ENCODE results near the gene ESRRB.
A peak's percentile ranks its signal among the peaks of the same experiment; 100 is the strongest.
"Not testable (repeated sequence)": the region's sequence is repeated elsewhere in the genome, so short reads cannot be mapped to it uniquely, and the experiment has no call there.

ESRRB gene

DNA sequence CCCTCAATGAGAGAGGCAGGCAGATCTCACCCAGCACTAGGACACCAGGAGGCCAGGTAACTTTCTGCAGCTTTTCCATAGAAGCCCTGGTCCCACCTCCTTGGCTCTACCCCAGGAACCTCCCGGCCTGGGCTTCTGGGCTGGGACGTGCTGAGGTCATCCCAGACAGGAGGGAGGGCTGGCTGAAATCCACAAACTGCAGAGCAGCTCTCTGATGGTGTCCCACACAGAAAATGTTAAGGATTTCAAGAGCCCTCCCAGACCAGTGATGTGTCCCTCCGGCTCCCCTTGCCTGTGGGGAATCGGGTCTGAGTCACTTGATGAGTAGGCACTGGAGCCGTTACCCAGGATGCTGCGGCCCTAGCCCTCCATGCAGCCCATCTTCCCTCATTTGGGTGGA lies 124.1 kb downstream of the ESRRB start:
- DNase-seq = no peak

DNA sequence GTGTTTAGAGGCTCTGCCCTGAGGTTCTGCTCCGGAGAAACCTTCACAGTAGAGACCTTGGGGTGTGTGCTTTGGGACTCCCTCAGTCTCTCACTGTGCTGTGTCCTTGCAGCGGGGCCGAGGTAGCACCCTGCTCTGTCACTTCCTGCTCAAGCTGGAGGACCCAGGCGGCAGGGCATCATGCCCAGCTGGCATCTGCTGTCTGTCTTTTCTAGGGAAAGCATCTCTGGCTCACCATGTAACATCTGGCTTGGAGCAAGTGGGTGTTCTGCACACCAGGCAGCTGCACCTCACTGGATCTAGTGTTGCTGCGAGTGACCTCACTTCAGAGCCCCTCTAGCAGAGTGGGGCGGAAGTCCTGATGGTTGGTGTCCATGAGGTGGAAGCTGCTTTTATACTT lies 124.5 kb downstream of the ESRRB start:
- DNase-seq = no peak

DNA sequence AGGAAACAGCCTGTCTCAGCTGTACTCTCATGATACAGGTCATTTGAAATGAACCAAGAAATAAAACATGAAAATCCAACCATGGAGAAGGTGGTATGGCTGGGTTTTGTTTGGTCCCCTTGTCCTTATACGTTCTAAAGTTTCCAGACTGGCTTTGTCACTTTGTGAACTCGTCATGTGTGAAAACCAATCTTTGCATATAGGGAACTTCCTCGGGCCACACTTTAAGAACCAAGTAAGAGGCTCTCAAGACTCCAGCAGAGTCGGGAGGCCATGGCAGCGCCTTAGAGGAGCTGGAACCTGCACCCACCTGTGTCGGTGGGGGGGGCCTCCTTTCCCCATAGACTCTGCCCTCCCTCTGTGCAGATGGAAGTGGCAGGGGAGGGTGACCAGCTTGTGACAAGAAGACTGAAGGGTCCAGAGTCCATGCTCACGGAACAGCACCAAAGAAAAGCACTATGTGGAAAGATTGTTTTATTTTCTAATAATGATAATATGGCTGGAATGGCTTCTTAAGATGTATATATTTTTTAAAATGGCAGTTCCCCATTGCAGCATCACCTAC lies 125.3 kb downstream of the ESRRB start:
- DNase-seq = no peak

- no peak for DNase-seq
These were observed 126.3 kb downstream of the ESRRB start for GRCh38 chr14:76502219-76502618.

GRCh38 chr14:76502638-76503037 lies 126.7 kb downstream of the ESRRB start:
- DNase-seq = no peak

GRCh38 chr14:76509311-76509710 lies 133.4 kb downstream of the ESRRB start:
- no peak for DNase-seq

DNA sequence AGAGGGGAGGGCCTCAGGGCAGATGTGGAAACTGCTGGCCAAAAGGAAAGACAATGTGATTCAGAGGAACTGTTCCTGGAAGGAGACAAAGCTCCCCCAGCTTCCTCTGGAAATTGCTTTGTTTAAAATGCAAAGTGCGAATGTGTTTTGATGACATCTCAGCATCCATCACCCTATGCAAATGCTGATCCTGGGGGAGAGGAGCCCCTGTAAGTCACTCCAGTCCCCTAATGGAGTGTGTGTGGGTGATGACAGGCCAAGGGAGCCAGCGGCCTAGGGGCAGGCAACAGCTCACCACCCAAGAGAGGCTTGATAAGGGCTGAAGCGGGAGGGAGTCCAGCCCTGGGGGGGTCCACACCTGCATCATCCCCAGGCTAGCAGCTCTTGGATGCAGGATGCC lies 134.2 kb downstream of the ESRRB start:
- no peak for DNase-seq

DNA sequence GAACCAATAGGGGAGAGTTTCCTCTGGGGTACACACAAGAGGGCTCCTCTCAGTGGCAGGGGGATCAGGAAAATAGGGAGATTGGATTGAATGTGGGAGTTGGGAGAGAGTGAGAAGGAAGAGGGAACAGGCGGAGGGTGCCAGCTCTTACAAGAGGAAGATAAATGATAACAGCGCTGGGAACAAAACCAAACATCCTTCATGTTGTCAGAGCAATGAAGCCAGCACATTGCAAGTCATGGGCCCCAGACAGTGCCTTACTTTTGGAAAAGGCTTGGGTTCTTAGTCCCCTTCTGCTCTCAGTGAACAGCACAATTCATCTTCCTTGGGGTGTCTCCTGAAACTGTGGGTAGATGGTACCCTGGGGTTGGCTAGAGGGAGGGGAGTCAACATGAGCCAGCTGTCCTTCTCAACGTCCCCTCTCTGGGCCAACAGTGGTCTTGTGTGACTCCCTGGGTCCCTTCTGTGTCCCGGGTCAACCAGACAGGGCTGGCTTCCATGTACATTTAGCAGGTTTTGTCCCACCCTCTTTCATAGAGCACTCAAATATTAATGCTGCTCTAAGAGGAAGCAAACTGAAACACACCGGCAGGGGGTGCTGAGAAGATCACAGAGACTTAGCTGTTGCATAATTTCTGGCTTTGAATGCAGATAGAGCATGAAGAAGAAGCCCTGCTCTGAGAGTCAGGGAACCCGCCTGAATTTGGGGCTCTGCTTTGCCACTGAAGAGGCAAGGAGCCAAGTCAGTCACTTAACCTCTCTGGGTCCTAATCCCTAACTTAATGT lies 138.5 kb downstream of the ESRRB start:
- DNase-seq = peak; percentile 10

DNA sequence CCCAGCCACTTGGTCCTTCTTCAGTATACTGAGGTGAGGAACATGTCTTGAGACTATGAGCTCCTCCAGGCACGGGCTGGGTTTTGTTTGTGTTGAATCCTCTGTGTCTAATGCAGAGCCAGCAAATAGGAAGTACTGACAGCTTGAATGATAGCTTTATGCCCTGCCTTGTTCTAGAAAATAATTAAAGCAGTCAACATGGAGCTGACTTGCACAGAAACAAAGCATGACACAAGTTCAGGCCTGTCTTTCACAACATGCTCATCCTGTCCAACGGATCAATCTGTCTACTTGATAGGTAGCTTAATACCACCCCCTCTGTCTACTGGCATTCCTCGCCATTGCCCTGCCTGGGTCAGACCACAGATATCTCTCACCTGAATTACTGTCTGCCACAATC lies 140.9 kb downstream of the ESRRB start:
- no peak for DNase-seq

- no peak for DNase-seq
These were observed 142.4 kb downstream of the ESRRB start for GRCh38 chr14:76518366-76518765.

DNA sequence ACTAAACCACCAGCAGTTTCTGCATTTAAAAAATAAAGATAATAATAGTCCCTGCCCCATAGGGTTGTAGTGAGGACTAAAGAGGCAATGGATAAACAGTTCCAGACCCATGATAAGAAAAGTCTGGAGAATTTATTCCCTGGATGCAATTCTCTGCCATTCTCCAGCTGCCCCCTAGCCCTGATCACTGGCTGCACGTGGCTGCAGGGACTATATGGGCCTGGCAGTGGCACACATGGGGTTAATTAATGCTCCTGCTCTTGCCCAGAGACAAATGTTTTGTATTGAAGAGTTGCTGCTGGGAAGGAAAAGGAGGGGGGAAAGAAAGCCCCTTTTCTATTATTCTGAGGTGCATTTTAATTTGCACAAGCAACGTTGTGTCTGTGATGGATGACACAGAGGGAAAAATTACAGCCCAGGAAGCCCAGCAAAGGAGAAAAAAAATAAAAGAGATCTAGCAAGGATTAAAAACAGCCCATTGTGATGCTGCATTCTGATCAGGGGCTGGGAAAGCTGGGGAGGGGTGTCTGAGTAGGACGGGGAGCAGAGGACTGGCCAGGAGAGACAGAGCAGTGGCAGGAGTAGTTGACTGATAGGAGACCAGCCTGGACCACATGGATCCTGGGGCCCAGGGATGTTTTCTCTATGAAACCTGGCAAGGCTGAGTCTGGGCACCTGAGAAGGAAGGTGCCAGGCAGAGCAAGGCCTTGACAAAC lies 149.3 kb downstream of the ESRRB start:
- DNase-seq = no peak

- DNase-seq = no peak
These were observed 155.1 kb downstream of the ESRRB start for GRCh38 chr14:76531085-76531484.

DNA sequence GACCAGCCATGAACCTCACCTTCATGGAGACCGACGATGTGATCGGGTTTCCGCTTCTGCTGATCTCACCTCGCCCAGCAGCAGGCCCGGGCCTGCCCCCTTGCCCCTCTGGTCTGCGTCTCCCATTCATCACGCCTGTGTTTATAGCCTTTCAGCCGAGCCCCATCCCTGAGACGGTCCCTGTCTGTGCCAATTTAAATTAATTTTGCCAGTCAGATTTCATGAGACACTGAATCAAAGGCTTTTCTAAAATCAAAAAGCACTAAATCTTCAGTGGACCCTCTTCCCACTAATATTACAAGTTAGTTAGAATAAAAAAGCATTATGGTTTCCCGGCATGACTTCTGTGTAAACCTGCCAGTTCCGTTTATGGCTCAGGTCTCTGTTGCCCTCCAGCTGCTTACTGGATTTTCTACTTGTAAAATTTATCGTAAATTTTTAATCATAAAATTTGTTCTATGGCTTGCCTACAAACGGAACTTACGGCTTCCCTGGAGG lies 155.9 kb downstream of the ESRRB start:
- DNase-seq = no peak

GRCh38 chr14:76536636-76537035 lies 160.7 kb downstream of the ESRRB start:
- not testable (repeated sequence) for DNase-seq

DNA sequence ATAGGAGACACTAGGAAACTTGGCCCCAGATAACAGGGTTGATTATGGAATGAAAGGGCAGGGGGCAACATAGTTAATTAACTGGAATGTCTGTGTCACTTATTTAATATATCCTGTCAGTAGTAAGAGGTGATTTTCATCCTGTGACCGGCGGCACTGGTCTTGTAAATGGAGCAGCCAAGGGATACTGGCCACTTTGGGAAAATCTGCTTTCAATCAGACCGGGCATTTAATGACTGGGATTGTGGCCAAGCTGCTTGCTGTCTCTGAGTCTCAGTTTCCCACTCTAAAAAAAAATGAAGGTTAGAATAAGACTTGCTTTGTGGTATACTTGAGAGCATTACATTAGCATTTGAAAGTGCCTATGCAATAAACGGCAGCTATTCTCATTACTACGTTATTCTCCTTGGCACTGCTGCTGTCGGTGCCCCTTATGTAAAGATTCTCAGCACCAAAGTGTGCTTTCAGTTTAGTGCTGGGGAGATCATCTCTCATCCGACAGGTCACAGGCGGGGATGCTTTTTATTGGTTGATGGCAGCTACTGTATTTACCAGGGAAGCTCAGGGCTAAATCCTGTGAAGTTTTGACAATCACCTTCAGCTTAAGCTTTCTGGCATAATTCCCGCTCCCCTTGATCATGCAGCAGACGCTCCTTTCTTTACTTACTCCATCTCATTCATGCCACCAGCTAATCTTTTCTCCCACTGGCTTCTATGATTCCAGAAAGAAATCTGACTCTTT lies 162.1 kb downstream of the ESRRB start:
- DNase-seq = peak; percentile 66

DNA sequence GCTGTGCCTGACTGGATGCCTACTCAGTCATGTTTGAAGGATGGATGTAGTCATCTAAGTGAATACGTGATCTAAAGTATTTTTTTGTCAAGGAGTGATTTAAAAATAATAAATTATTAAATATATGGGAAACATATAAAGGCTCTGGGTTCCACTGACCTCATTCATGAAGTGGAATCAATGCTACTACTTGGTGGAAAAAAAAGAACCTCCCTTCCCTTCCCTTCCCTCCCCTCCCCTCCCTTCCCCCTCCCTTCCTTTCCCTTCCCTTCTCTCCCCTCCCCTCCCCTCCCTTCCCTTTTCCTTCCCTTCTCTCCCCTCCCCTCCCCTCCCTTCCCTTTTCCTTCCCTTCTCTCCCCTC lies 162.7 kb downstream of the ESRRB start:
- DNase-seq = no peak

- DNase-seq = no peak
These were observed 163.2 kb downstream of the ESRRB start for GRCh38 chr14:76539130-76539529.

DNA sequence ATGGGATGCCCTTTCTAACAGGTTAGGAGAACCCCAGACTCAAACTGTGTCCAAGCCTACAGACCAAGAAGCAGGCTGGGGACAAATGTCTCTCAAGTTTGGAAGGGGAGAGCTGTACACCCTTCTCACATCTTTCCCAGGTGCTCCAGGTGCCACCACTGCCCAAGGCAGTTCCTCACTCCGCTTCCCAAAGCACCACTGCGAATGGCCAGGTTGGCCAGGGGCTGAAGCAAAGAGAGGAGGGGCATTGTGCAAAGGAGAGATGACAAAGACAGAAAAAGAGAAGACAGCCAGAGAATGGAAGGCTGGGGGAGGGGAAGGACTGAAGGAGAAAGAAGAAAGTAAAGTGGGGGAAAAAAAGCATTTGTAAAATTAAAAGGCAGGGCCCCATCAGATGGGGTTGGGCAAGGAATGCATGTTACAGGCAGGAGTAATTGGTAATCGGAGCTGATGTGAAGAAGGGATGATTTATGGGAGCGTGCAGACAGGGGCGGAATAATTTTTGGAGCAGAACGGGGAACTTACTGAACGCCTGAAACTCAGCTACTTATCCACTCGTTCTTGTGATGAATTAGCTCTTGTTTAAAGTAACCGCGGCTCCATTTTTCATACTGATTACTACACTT lies 165.8 kb downstream of the ESRRB start:
- DNase-seq = no peak

GRCh38 chr14:76546426-76547221 lies 170.7 kb downstream of the ESRRB start:
- peak; percentile 48 for DNase-seq

DNA sequence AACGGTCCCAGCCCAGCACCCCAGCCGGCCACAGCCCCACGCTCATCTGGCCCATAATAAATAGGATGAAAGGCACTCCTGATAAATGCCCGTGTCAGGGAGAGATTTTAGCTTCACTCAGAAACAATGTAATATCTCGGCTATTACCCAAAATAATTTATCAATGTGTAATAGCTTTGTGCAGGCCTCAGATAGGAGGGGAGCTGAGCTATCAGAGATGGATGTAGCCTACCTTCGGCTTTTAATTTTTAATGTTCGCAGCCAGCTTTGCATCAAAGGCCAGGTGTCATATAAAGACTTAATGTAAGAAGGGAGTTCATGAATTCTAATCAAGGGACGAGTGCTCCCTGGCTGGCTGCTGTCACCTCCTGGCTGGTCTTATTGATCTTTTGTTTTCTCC lies 171.9 kb downstream of the ESRRB start:
- DNase-seq = no peak

DNA sequence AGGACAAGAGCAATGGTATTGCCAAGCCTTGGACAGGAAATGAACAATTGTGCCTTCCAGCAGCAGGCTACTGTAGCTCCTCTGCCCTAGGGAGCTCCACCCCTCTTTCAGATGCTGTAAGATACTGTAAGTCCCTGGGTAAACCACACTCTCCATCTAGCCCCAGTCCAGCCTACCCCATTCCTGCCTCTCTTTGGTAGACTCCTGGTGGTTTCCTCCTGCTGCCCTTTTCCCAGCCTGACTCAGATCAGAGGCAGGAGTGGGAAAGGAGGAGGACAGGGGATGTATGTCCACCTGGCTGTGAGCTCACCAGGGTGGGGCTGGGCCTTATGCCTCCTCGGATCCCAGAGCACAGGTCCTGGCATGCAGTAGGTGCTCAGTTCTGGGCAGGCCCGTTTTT lies 174.6 kb downstream of the ESRRB start:
- no peak for DNase-seq

- DNase-seq = no peak
These were observed 175.2 kb downstream of the ESRRB start for GRCh38 chr14:76551116-76551515.
